HEK293 (cell line): ENCODE results near the gene KCNK18.

Source experiments
- CTCF ChIA-PET: fragments of 350-600 bp; formaldehyde crosslinking; extraction: SDS; loops from one replicate; lab custom pipeline; 2021; ENCODE audit warnings: antibody characterized with exemption; lab: Yijun Ruan, JAX
- POLR2A ChIA-PET: fragments of 300-600 bp; formaldehyde crosslinking; extraction: SDS; loops from one replicate; lab custom pipeline; 2020; ENCODE audit warnings: antibody characterized with exemption, inconsistent platforms; lab: Yijun Ruan, JAX
- H3K27ac ChIP-seq: fragments of 200-500 bp; sonication (Bioruptor generic); 2 replicates; pipeline ENCODE4 v1.5.1; 2014; ENCODE audit warnings: low read depth, low read length, control low read depth, inconsistent platforms; ENCODE audit errors: extremely low read depth
- H3K36me3 ChIP-seq, 2 experiments: fragments of 200-500 bp in 1 of 2; sonication (Bioruptor generic) in 1 of 2; 1 replicate in 1 of 2; 2 replicates in 1 of 2; pipeline ENCODE4 v1.5.1; 2014 to 2017; ENCODE audit warnings: inconsistent platforms in 2 of 2, low read length in 2 of 2; ENCODE audit not compliant: control insufficient read depth in 2 of 2, insufficient read depth in 1 of 2
- H3K4me1 ChIP-seq: fragments of 200-500 bp; sonication (Bioruptor generic); 2 replicates; pipeline ENCODE4 v1.5.1; 2014; ENCODE audit warnings: mild to moderate bottlenecking, low read length, inconsistent platforms; ENCODE audit not compliant: control insufficient read depth, insufficient read depth
- H3K4me3 ChIP-seq: 2 replicates; pipeline ENCODE4 v1.5.1; 2011; ENCODE audit warnings: low read depth, mild to moderate bottlenecking, control low read depth, low read length, moderate library complexity
- H3K9me3 ChIP-seq: fragments of 200-500 bp; sonication (Bioruptor generic); 2 replicates; pipeline ENCODE4 v1.5.1; 2014; ENCODE audit warnings: low read depth, low read length, inconsistent platforms; ENCODE audit not compliant: control insufficient read depth, insufficient read depth
- EGR2 ChIP-seq: fragments of 450-650 bp; formaldehyde crosslinking; IDR thresholded peaks from 2 replicates; pipeline ENCODE4 v1.5.1; 2016; ENCODE audit warnings: low read depth, missing biosample characterization, missing genetic modification characterization
- ZBTB44 ChIP-seq: fragments of 450-650 bp; IDR thresholded peaks from 2 replicates; pipeline ENCODE4 v1.5.1; 2018; ENCODE audit warnings: missing biosample characterization, mild to moderate bottlenecking, missing genetic modification characterization
- ZFHX2 ChIP-seq: fragments of 450-650 bp; formaldehyde crosslinking; conservative IDR thresholded peaks from 2 replicates; pipeline ENCODE4 v1.5.1; 2016; ENCODE audit warnings: missing biosample characterization, missing genetic modification characterization
- ZFP3 ChIP-seq: fragments of 450-650 bp; formaldehyde crosslinking; IDR thresholded peaks from 2 replicates; pipeline ENCODE4 v1.5.1; 2016; ENCODE audit warnings: low read depth, missing biosample characterization, missing genetic modification characterization
- ZFP41 ChIP-seq: fragments of 450-650 bp; formaldehyde crosslinking; IDR thresholded peaks from 2 replicates; pipeline ENCODE4 v1.5.1; 2016; ENCODE audit warnings: missing biosample characterization, missing genetic modification characterization, borderline replicate concordance
- ZNF548 ChIP-seq: fragments of 450-650 bp; formaldehyde crosslinking; IDR thresholded peaks from 2 replicates; pipeline ENCODE4 v1.5.1; 2016; ENCODE audit warnings: missing biosample characterization, missing genetic modification characterization
- ZNF707 ChIP-seq: fragments of 450-650 bp; formaldehyde crosslinking; IDR thresholded peaks from 2 replicates; pipeline ENCODE4 v1.5.1; 2016; ENCODE audit warnings: missing biosample characterization, missing genetic modification characterization

The KCNK18 gene

GRCh38 chr10:117259279-117259678 lies 62.0 kb downstream of the KCNK18 start:
- POLR2A ChIA-PET = no interaction called here
- Histone ChIP-seq H3K4me3 (no peak overlapping the region), H3K36me3 (no peaks in the 10 kb centered on the region), H3K4me1 (no peaks in the 10 kb centered on the region), H3K27ac (no peak overlapping the region)
- TF ChIP-seq ZNF707 = no peak
- TF ChIP-seq ZFP41 = no peak
- no peak for TF ChIP-seq ZBTB44
- TF ChIP-seq ZNF548 = no peak
- peak; percentile 69 for TF ChIP-seq EGR2 (tag by site-specific recombination)
- no peak for TF ChIP-seq ZFP3
- peak; percentile 48; the same call in 1 of the 2 replicates for TF ChIP-seq ZFHX2 (tag by site-specific recombination)
- TF ChIP-seq, all 188 proteins: peak for 2
- CTCF ChIA-PET = interaction anchor here (0.6 to 0.7 kb wide), 2 partner anchors 13 to 81 kb away, joined by 4 to 5 read pairs; no protein-coding TSS in a partner anchor
- H3K9me3 ChIP-seq = no peaks in the 10 kb centered on the region
